Measurements from ENCODE around the gene LAMTOR1.

DNA sequence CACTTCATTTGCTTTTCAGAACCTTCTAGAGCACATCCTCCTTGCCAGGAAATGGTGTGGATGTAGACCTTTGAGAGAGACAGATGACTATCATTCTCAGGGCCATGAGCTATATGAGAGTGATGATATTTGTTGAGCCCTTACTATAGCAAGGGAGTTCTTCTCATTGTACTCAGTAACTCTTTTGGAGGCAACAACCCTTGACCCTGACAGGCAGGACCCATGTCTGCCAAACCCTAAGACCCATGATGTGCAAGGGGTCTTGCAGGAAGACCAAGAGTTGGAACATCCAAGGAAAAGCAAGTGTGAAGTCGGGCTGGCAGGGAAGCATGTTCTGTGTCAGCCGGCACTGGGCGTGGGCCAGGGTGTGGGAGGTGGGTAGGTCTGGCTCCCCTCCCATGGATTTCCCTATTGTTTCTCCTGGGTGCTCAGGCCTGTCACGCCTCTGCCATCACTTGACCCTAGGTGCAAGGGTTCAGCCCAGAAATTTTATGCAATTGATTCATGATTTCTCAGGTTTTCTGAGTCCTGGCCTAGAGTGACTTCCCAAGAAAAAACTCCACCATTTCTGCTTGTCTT lies 33.7 kb upstream of the LAMTOR1 start:
- TF ChIP-seq CTCF (IDR thresholded peaks at IDR 0.05): no peak
- no peak for TF ChIP-seq POLR2A (IDR thresholded peaks at IDR 0.05)
- no peak for TF ChIP-seq EP300 (IDR thresholded peaks at IDR 0.05)
